Spleen (tissue), 7 donors: ENCODE measurements around the gene RBMS3.

Source experiments
- CTCF ChIP-seq, 11 experiments: fragments of 200-600 bp in 7 of 11; fragments of 450-650 bp in 4 of 11; sonication (generic) in 4 of 11; IDR thresholded peaks in 8 of 11; conservative IDR thresholded peaks in 3 of 11; 1 replicate in 7 of 11; 2 replicates in 4 of 11; pipeline versions ENCODE4 v1.4.0 to v1.8.0; 2016 to 2021; ENCODE audit warnings: antibody characterized with exemption in 11 of 11, inconsistent platforms in 4 of 11, mild to moderate bottlenecking in 1 of 11
- POLR2A ChIP-seq, 3 donors: fragments of 450-650 bp; IDR thresholded peaks; one replicate each; pipeline ENCODE4 v1.5.1; 2017; ENCODE audit warnings: antibody characterized with exemption in 3 of 3, mild to moderate bottlenecking in 1 of 3
- POLR2AphosphoS5 ChIP-seq, 3 donors: sonication (generic); formaldehyde crosslinking; IDR thresholded peaks; one replicate each; pipeline ENCODE4 v1.5.1; 2017; ENCODE audit warnings: antibody characterized with exemption in 3 of 3
- donor health status: DM: no; HTN: no; CAD: no; lungs with moderate emphysema.
- donor health status: DM: no; HTN: no; CAD: no.
- donor health status: DM: no; HTN: no; CAD: no.

- TF ChIP-seq POLR2A (IDR thresholded peaks at IDR 0.05) (no peak), POLR2AphosphoS5 (IDR thresholded peaks at IDR 0.05) (no peak), CTCF (IDR thresholded peaks at IDR 0.05 in 8 of 11, conservative IDR thresholded peaks at IDR 0.05 in 3 of 11) (no peak)
Observed at GRCh38 chr3:29582273-29582672, 301.4 kb downstream of the RBMS3 start.
